ENCODE data around the gene RPL18. TPM values are rescaled to one million over a fixed set of nuclear protein-coding genes. Genes with fewer than 3 reads are reported as not detected.
A peak's percentile ranks its signal among the peaks of the same experiment; 100 is the strongest.

The RPL18 gene
- total and polyA plus RNA-seq, 9 of the 15 experiments (the other 6 are each of a cell fraction or from before 2014, with no cell fraction given) = 312 to 2,635 (median 1,653) TPM

DNA sequence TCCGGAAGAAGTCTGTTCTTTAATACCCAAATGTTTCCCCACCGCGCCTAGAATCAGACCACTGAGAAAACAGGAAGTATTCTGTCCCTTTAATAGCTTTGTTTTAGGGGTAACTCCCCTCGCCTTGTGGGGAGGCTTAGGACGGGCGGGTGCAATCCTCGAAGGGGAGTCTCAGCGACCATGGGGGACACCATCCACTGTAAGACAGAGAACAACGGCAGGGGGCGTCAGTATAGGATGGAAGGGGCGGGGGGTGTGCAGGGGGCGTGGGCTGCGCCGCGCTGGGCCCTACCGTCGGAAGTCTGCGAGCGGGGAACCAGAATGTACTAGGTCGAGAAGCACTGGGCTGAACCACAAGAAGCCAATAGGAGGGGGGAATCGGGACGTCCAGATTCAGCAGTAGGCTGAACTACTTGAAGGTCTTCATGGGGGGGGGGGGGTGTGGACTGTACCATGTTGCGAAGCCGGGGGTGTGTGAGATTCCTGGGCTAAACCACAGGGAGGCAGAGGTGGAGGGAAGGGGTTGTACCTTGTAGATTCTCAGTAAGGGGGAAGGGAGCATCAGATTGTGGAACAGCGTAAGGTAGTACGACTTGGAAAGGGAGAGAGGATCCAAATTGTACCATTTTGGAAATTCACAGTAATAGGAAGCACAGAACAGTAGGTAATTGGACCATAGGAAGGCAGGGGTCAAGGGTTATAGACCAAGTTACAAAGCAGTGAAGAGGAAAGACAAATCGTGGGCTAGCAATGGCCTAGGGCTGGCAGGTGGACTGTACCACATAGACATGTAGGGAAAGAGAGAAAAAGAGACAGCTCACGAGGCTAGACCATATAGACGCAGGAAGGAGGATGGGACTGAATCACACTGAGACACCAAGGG lies 19.2 kb upstream of the RPL18 start (continued):
- TF ChIP-seq, protein P1, sequence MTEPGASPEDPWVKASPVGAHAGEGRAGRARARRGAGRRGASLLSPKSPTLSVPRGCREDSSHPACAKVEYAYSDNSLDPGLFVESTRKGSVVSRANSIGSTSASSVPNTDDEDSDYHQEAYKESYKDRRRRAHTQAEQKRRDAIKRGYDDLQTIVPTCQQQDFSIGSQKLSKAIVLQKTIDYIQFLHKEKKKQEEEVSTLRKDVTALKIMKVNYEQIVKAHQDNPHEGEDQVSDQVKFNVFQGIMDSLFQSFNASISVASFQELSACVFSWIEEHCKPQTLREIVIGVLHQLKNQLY (CRISPR knock-in tag; conservative IDR thresholded peaks at IDR 0.05) = no peak
- no peak for TF ChIP-seq CBX8 (IDR thresholded peaks at IDR 0.05; ENCODE audit: borderline replicate concordance, extremely low read depth, low read depth, low read length, poor library complexity, severe bottlenecking)
- TF ChIP-seq SMAD2 (IDR thresholded peaks at IDR 0.05; ENCODE audit: low read depth, low read length) = no peak
- TF ChIP-seq, protein P2, sequence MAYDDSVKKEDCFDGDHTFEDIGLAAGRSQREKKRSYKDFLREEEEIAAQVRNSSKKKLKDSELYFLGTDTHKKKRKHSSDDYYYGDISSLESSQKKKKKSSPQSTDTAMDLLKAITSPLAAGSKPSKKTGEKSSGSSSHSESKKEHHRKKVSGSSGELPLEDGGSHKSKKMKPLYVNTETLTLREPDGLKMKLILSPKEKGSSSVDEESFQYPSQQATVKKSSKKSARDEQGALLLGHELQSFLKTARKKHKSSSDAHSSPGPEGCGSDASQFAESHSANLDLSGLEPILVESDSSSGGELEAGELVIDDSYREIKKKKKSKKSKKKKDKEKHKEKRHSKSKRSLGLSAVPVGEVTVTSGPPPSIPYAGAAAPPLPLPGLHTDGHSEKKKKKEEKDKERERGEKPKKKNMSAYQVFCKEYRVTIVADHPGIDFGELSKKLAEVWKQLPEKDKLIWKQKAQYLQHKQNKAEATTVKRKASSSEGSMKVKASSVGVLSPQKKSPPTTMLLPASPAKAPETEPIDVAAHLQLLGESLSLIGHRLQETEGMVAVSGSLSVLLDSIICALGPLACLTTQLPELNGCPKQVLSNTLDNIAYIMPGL (CRISPR knock-in tag; IDR thresholded peaks at IDR 0.05) = no peak
- TF ChIP-seq SIX5 (IDR thresholded peaks at IDR 0.05; ENCODE audit: borderline replicate concordance in 1 of 2, insufficient read depth in 1 of 2, low read depth in 1 of 2, low read length in 2 of 2) = peak; percentile 53 to 74; a peak in 3 of 4 replicates
- TF ChIP-seq, protein P3, sequence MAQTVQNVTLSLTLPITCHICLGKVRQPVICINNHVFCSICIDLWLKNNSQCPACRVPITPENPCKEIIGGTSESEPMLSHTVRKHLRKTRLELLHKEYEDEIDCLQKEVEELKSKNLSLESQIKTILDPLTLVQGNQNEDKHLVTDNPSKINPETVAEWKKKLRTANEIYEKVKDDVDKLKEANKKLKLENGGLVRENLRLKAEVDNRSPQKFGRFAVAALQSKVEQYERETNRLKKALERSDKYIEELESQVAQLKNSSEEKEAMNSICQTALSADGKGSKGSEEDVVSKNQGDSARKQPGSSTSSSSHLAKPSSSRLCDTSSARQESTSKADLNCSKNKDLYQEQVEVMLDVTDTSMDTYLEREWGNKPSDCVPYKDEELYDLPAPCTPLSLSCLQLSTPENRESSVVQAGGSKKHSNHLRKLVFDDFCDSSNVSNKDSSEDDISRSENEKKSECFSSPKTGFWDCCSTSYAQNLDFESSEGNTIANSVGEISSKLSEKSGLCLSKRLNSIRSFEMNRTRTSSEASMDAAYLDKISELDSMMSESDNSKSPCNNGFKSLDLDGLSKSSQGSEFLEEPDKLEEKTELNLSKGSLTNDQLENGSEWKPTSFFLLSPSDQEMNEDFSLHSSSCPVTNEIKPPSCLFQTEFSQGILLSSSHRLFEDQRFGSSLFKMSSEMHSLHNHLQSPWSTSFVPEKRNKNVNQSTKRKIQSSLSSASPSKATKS (CRISPR knock-in tag; IDR thresholded peaks at IDR 0.05) = no peak
- TF ChIP-seq POLR2G (IDR thresholded peaks at IDR 0.05; ENCODE audit: low read depth, low read length) = peak; percentile 37; the same call in 1 of the 2 replicates
- no peak for TF ChIP-seq GATA2 (CRISPR knock-in tag; IDR thresholded peaks at IDR 0.05)
- peak; percentile 87 for TF ChIP-seq NR2C2 (CRISPR knock-in tag; IDR thresholded peaks at IDR 0.05)
- TF ChIP-seq NR2C2 (tag; IDR thresholded peaks at IDR 0.05) = peak; percentile 88
- TF ChIP-seq TARDBP (IDR thresholded peaks at IDR 0.05) = no peak
- no peak for TF ChIP-seq ZNF766 (CRISPR knock-in tag; conservative IDR thresholded peaks at IDR 0.05)
- TF ChIP-seq CBFA2T2 (conservative IDR thresholded peaks at IDR 0.05) = no peak; the same call in 1 of the 2 replicates
- no peak for TF ChIP-seq RB1 (IDR thresholded peaks at IDR 0.05; ENCODE audit: low read depth)
- no peak for TF ChIP-seq ETV6 (IDR thresholded peaks at IDR 0.05; ENCODE audit: borderline replicate concordance in 1 of 2, low read depth in 2 of 2, low read length in 1 of 2)
- TF ChIP-seq ETV6 (CRISPR knock-in tag; IDR thresholded peaks at IDR 0.05; ENCODE audit: borderline replicate concordance) = no peak
- TF ChIP-seq GTF2E2 (tag; IDR thresholded peaks at IDR 0.05) = no peak
- TF ChIP-seq RBBP5 (IDR thresholded peaks at IDR 0.05; ENCODE audit: borderline replicate concordance, insufficient read depth, low read length, poor library complexity, severe bottlenecking) = no peak
- TF ChIP-seq YY1 (IDR thresholded peaks at IDR 0.05; ENCODE audit: borderline replicate concordance in 1 of 3, control insufficient read depth in 1 of 3, extremely low read depth in 1 of 3, insufficient read depth in 3 of 3, insufficient read length in 1 of 3, insufficient replicate concordance in 2 of 3, low read depth in 1 of 3, low read length in 2 of 3) = peak in 1 of 3 experiments; percentile 5
- TF ChIP-seq BMI1 (IDR thresholded peaks at IDR 0.05; ENCODE audit: low read length) = no peak
- TF ChIP-seq STAT5B (CRISPR knock-in tag; IDR thresholded peaks at IDR 0.05) = no peak

Measured in K562 (cell line).